ENCODE results near the gene SLC7A14. TPM values are rescaled to one million over a fixed set of nuclear protein-coding genes. Genes with fewer than 3 reads are reported as not detected.

SLC7A14 gene
- total RNA-seq, 1 experiment from 2014 or later, result not detected

DNA sequence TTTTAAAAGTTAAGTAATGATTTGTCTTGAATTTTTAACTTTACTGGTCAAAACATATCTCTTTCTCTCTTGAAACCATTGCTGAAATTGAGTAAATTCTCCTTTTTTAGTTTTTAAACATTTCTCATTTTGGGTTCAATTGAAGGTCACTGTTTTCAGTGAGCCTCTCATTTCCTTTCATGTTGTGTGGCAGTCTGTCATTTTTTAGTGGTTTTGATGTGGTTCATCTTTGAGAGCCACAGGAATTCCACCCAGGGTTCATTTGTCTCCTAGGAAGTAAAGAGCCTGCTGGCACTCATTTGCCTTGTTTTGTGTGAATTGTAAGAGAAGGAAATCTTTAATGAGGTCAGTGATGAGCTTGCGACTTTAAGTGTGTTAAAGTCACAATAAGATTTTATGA is 156.8 kb downstream of the SLC7A14 start (continued):
- TF ChIP-seq ZBTB33 (IDR thresholded peaks at IDR 0.05; ENCODE audit: extremely low read depth, insufficient replicate concordance, low read length), result no peak

- Histone ChIP-seq H3K9me2 (ENCODE audit: insufficient read depth) (no peaks in the 10 kb centered on the region), H3K36me3 (ENCODE audit: control insufficient read depth in 1 of 2, insufficient read depth in 2 of 2, low read length in 2 of 2) (no peaks in the 10 kb centered on the region), H3K4me1 (ENCODE audit: control insufficient read depth in 1 of 2, insufficient read depth in 2 of 2, low read length in 2 of 2) (peaks cover 7 to 13% of the 10 kb centered on the region in 2 experiments; a peak in 3 of 4 replicates), H3K4me3 (replicated peaks in 1 of 2; ENCODE audit: low read depth in 1 of 2, low read length in 2 of 2) (no peak overlapping the region), H3K27me3 (ENCODE audit: insufficient read depth, low read length) (0 out of 2 replicates have a peak, but pooled peaks cover 7% of the 10 kb centered on the region), H3K9ac (ENCODE audit: low read length) (no peak overlapping the region), H4K20me1 (ENCODE audit: insufficient read depth) (no peaks in the 10 kb centered on the region), H2AFZ (ENCODE audit: low read depth, low read length, poor library complexity, severe bottlenecking) (no peak overlapping the region), H3K9me3 (ENCODE audit: control insufficient read depth in 1 of 2, insufficient read depth in 1 of 2, low read depth in 1 of 2, low read length in 2 of 2) (no peaks in the 10 kb centered on the region), H3K27ac (ENCODE audit: low read depth, low read length) (no peak overlapping the region), H3K79me2 (ENCODE audit: insufficient read depth, low read length) (no peaks in the 10 kb centered on the region), H3K4me2 (ENCODE audit: low read length) (no peak overlapping the region)
- ChIA-PET CTCF (no interaction called here), POLR2A (no interaction called here), RAD21 (ENCODE audit: low non-redundant PET in 1 of 2, low total read pairs in 2 of 2, uncharacterized antibody in 2 of 2, unreplicated experiment in 2 of 2) (no interaction called here)
- TF ChIP-seq ELF1 (IDR thresholded peaks at IDR 0.05; ENCODE audit: borderline replicate concordance, low read depth) (no peak), POLR2A (IDR thresholded peaks at IDR 0.05; ENCODE audit: borderline replicate concordance, extremely low read depth, insufficient read depth, insufficient read length) (no peak), POLR2AphosphoS5 (IDR thresholded peaks at IDR 0.05; ENCODE audit: low read depth, low read length) (no peak), ZNF274 (IDR thresholded peaks at IDR 0.05; ENCODE audit: low read depth, low read length) (no peak), SP1 (IDR thresholded peaks at IDR 0.05; ENCODE audit: low read depth) (no peak), RAD21 (IDR thresholded peaks at IDR 0.05; ENCODE audit: low read depth) (no peak)
- ATAC-seq (no peak), DNase-seq (ENCODE audit: low read depth, low spot score) (no peak)
- BruUV-seq (replicated peaks), result no TSS peak
- intact Hi-C loops (cut with micrococcal nuclease), result no loop called here
These were observed 157.8 kb downstream of the SLC7A14 start for GRCh38 chr3:170428095-170428494.
